Gastroesophageal sphincter (tissue), 3 donors: ENCODE measurements around the gene DIAPH2.

ENCODE experiments used
- POLR2A ChIP-seq, 2 donors: fragments of 450-650 bp; IDR thresholded peaks; one replicate each; pipeline ENCODE4 v1.6.1; 2017; ENCODE audit warnings: antibody characterized with exemption in 2 of 2, mild to moderate bottlenecking in 2 of 2, moderate library complexity in 1 of 2
- TF ChIP-seq, protein P1 (sequence below), 4 experiments: fragments of 200-600 bp in 2 of 4; fragments of 450-650 bp in 2 of 4; sonication (generic) in 1 of 4; IDR thresholded peaks; one replicate each; pipeline ENCODE4 v1.5.1; 2017 to 2019; ENCODE audit warnings: antibody characterized with exemption in 4 of 4, mild to moderate bottlenecking in 2 of 4, moderate library complexity in 2 of 4

DNA sequence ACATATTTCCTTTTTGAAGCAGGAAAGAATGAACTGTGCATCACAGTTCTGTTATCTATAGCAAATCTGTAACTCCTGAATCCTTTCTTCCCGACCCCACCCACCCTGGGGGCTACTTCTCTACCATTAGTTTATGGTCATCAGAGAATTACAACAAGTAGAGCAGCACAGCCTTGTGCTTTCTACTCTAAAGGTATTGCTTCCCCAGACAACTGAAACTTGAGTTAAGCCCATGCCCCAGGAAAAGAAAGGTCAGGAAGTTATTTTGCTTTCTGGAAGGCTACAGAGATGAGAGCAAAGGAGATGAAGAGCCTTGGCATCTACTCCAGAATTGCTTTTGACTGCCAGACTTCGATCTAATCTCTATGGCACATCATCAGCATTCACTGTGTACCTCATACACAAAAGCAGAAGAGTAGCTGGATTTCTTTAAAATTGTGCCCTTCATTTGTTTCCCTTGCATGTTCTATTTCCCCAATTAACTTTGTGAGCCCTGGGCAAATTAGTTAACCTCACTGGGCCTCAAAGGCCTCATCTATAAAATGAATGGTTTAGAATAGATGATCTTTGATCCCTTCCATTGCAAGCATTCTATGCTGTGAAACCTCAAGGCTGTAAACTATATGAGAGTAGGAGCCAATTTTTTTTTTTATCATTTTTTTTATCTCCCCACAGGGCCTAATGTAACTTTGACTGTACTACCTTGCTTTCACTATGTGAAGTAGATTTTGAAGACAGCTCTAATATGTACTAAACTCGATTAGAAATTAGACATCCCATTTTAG lies 794.7 kb downstream of the DIAPH2 start:
- no peak for TF ChIP-seq POLR2A (IDR thresholded peaks at IDR 0.05)
- TF ChIP-seq, protein P1, sequence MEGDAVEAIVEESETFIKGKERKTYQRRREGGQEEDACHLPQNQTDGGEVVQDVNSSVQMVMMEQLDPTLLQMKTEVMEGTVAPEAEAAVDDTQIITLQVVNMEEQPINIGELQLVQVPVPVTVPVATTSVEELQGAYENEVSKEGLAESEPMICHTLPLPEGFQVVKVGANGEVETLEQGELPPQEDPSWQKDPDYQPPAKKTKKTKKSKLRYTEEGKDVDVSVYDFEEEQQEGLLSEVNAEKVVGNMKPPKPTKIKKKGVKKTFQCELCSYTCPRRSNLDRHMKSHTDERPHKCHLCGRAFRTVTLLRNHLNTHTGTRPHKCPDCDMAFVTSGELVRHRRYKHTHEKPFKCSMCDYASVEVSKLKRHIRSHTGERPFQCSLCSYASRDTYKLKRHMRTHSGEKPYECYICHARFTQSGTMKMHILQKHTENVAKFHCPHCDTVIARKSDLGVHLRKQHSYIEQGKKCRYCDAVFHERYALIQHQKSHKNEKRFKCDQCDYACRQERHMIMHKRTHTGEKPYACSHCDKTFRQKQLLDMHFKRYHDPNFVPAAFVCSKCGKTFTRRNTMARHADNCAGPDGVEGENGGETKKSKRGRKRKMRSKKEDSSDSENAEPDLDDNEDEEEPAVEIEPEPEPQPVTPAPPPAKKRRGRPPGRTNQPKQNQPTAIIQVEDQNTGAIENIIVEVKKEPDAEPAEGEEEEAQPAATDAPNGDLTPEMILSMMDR (IDR thresholded peaks at IDR 0.05), result no peak
